Chondrocyte (in vitro differentiated cells): ENCODE results near the gene IP6K2. TPM values are rescaled to one million over a fixed set of nuclear protein-coding genes. Genes with fewer than 3 reads are reported as not detected.
A peak's percentile ranks its signal among the peaks of the same experiment; 100 is the strongest.

Experiments used
- DNase-seq: peaks from one replicate; pipeline ENCODE4 v3.0.0; 2021; ENCODE audit warnings: mixed read lengths, low spot score
- H3K27ac Mint-ChIP-seq: one replicate; pipeline ENCODE4 v1.8.0; 2021; ENCODE audit warnings: mild to moderate bottlenecking, moderate library complexity, mixed read lengths; ENCODE audit not compliant: unreplicated experiment
- H3K27me3 Mint-ChIP-seq: 2 replicates; pipeline ENCODE4 v1.8.0; 2021; ENCODE audit warnings: low read depth, mixed read lengths
- H3K36me3 Mint-ChIP-seq: 2 replicates; pipeline ENCODE4 v1.8.0; 2021; ENCODE audit warnings: low read depth, mixed read lengths
- H3K4me1 Mint-ChIP-seq: 2 replicates; pipeline ENCODE4 v1.8.0; 2021; ENCODE audit warnings: low read depth, mild to moderate bottlenecking, mixed read lengths
- H3K4me3 Mint-ChIP-seq: one replicate; pipeline ENCODE4 v1.8.0; 2021; ENCODE audit warnings: mild to moderate bottlenecking, moderate library complexity, mixed read lengths; ENCODE audit not compliant: unreplicated experiment
- H3K9me3 Mint-ChIP-seq: 2 replicates; pipeline ENCODE4 v1.8.0; 2021; ENCODE audit warnings: low read depth, mixed read lengths
- total RNA-seq: library from RNA; stranded (reverse); gene quantifications from 3 replicates; pipeline ENCODE4 v1.2.1, GENCODE V29; 2021
- TF ChIP-seq, protein P1 (sequence below): fragments of 200-600 bp; sonication (generic); IDR thresholded peaks from 2 replicates; pipeline ENCODE4 v1.5.0; 2021; ENCODE audit warnings: antibody characterized with exemption, mild to moderate bottlenecking, moderate library complexity

Gene IP6K2
- total RNA-seq, 1 donor from 2014 or later, result 68.8 TPM

DNA sequence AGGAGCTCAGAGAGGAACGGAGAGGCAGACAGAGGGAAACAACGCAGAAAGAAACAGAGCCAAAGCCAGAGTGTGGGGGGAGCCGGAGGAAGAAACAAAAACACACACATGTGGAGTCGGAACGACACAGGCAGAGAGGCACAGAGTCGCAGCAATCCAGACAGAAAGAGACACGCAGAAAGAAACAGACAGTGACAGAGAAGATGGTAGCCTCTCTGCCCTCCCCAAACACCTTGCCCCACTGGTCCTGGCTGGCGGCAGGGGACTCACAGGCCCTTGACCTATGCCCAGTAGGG, 33.0 kb downstream of the IP6K2 start:
- Mint-ChIP-seq H3K27me3 (no peaks in the 10 kb centered on the region), H3K4me3 (peak overlapping the region; percentile 81), H3K27ac (peak overlapping the region; percentile 92), H3K9me3 (no peaks in the 10 kb centered on the region), H3K36me3 (peaks cover 20% of the 10 kb centered on the region), H3K4me1 (peaks cover 52% of the 10 kb centered on the region)
- DNase-seq, result no peak
- TF ChIP-seq, protein P1, sequence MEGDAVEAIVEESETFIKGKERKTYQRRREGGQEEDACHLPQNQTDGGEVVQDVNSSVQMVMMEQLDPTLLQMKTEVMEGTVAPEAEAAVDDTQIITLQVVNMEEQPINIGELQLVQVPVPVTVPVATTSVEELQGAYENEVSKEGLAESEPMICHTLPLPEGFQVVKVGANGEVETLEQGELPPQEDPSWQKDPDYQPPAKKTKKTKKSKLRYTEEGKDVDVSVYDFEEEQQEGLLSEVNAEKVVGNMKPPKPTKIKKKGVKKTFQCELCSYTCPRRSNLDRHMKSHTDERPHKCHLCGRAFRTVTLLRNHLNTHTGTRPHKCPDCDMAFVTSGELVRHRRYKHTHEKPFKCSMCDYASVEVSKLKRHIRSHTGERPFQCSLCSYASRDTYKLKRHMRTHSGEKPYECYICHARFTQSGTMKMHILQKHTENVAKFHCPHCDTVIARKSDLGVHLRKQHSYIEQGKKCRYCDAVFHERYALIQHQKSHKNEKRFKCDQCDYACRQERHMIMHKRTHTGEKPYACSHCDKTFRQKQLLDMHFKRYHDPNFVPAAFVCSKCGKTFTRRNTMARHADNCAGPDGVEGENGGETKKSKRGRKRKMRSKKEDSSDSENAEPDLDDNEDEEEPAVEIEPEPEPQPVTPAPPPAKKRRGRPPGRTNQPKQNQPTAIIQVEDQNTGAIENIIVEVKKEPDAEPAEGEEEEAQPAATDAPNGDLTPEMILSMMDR, result no peak

DNA sequence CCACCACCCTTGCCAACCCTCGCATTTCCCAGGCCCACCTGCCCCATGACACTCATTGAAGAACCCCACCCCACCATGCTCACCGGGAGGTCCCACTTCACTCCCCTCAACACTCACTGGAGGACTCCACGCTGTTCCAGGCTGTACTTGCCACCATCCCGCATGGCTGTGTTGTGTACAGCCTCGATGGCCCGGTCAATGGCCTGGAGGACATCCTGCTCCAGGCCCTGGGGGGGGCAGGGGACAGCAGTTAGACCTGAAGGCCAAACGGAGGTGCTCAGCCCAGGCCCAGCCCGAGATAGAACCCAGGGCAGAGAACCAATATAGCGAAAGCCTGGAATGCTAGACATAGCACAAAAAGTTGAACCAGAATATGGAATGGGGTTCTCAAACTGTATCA, 34.2 kb downstream of the IP6K2 start:
- Mint-ChIP-seq H3K36me3 (peaks cover 27% of the 10 kb centered on the region), H3K4me1 (peaks cover 52% of the 10 kb centered on the region), H3K4me3 (no peak overlapping the region), H3K27me3 (no peaks in the 10 kb centered on the region), H3K9me3 (no peaks in the 10 kb centered on the region), H3K27ac (peak overlapping the region; percentile 14)
- TF ChIP-seq, protein P1, result no peak
- DNase-seq, result no peak

DNA sequence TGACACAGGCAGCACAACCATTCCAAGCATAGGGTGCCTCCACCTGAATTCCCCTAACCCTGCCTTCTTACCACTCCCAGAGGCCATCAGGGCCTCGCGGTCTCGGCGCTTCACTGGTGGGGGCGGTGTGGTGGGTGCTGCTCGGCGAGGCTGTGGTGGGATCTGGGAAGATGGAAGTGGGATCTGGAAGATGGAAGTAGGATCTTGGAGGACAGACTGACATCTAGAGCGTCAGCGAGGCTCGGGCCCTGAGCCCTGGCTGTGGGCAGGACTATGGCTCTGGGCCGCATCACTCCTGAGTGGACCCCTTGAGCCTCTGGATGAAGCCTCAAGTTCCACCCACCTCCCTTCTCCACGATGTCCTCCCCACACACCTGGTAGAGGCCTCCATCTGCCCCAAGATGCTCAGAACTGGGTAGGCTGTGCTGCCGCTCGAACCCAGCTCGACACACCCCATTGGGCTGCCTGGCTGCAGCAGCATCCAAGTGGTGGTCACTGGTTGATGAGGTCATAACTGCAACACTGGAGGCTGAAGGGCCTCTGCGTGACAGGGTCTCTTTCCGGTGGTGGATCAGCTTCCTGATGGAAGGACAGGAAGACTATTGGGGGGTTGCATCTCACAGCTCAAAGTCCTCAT, 34.9 kb downstream of the IP6K2 start:
- Mint-ChIP-seq H3K36me3 (peaks cover 32% of the 10 kb centered on the region), H3K27ac (no peak overlapping the region), H3K4me3 (no peak overlapping the region), H3K27me3 (no peaks in the 10 kb centered on the region), H3K4me1 (peaks cover 46% of the 10 kb centered on the region), H3K9me3 (no peaks in the 10 kb centered on the region)
- DNase-seq, result no peak
- TF ChIP-seq, protein P1, result no peak

DNA sequence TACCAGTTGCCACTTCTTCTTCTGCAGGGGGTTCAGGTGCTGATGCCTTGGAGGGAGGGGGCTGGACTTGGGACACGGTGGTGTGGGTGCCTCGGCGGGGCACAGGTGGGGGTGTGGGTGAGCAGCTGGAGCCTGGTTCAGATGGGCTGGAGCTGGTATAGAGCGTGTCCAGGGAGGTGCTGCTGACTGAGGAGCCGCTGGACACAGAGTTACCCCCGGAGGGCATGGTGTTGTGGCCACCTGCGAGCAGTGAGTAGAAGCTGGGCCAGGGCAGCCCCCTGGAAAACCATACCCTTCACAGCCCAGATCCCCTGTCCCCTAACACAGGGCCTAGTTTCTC, 35.5 kb downstream of the IP6K2 start:
- DNase-seq, result no peak
- TF ChIP-seq, protein P1, result no peak
- H3K27me3 Mint-ChIP-seq, result no peaks in the 10 kb centered on the region
- H3K27ac Mint-ChIP-seq, result no peak overlapping the region
- peaks cover 32% of the 10 kb centered on the region for H3K36me3 Mint-ChIP-seq
- H3K4me1 Mint-ChIP-seq, result peaks cover 40% of the 10 kb centered on the region
- H3K4me3 Mint-ChIP-seq, result no peak overlapping the region
- no peaks in the 10 kb centered on the region for H3K9me3 Mint-ChIP-seq

DNA sequence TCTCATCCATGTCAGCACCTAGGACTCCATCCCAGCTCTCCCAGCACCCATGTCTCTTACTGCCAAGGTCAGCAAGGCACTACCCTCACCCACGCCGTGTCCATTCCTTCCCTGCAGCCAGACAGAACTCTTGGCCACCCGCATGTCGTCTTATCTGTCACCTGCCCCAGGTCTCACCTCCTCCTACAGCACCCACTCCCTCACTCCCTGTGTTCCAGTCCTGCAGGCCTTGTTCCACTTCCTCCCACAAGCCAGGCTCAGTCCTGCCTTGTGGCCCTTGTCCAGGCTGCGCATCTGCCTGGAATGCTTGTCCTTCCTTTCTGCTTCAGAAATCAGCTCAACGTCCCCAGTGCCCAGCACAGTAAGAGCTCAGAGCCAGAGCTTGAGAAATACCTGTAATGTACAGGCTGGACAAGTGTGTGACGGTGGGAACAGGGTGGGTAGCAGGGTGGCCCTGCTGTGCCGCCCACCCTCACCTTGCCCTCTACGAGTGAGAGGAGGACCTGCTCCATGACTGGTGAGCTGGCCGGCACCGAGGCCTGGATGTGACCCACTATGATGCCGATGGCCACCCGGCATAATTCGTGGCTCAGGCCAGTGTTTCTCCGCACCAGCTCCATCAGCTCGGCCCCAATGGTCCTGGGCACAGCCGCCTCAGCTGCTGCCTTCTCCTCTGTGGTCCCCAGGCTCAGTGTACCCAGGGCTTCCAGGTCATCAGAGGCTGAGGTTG, 36.0 kb downstream of the IP6K2 start:
- H3K27ac Mint-ChIP-seq, result no peak overlapping the region
- DNase-seq, result no peak
- H3K27me3 Mint-ChIP-seq, result no peaks in the 10 kb centered on the region
- H3K9me3 Mint-ChIP-seq, result no peaks in the 10 kb centered on the region
- H3K4me3 Mint-ChIP-seq, result no peak overlapping the region
- TF ChIP-seq, protein P1, result no peak
- peaks cover 37% of the 10 kb centered on the region for H3K36me3 Mint-ChIP-seq
- peaks cover 35% of the 10 kb centered on the region for H3K4me1 Mint-ChIP-seq
